GM18508 (cell line): Measurements from ENCODE around the gene MTX3.

Experiments
- ATAC-seq: cut with Tn5 transposase; IDR thresholded peaks from one replicate; pipeline ENCODE4 v1.9.1; 2021; ENCODE audit warnings: moderate number of reproducible peaks; ENCODE audit not compliant: insufficient read depth, unreplicated experiment

Gene MTX3

DNA sequence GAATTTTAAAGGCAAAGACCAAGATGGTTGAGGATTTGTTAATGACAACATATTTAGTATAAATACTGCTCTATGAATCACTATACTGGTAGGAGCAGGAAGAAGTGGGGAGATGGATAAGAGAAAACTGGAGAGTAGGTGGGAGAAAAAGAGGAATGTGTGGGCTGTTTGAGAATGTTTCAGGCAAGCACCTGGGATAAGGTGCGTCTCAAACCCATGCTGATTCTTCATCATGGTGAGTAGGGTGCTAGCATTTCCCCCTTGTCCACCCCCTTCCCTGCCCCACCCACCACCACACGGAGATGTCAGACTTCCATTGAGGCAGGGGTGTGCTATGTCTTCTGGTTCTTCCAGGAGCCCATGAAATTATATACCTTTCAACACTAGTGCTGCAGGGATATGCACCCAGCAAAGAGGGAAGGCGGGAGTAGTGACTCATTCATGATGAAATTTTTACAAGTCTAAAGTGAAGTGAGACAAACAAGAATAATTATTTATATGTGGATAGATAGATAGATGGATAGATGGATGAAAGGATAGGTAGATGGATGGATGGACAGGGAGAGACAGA is 54.3 kb downstream of the MTX3 start:
- ATAC-seq: no peak

DNA sequence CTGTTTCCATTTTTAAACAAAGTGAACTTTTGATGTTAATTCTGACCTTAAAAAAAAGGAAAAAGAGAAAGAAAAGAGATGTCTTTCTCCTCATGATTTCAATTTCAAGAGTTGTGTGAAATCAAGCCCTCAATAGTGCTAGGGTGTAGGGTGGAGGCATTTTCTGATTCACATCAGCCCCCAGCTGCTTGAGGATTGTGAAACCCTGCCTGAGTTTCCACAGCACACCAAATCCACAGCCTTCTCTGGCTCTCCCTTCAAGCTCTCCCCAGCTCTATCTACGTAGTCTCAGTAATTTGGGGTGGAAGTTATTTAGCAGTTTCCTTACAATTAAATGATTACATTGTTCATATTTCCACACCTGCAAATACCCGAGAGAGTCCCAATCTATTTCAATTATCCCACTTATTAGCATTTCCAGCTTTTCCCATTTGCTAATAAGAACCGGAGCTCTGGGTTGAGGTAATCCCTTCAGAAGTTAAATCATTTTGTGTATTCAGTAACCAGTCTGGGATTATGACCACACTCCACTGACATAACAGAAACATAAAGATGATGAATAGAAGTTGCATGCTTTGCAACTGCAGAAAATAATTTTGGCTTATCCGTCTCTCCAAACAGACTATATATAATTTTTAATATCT is 54.9 kb downstream of the MTX3 start:
- no peak for ATAC-seq

DNA sequence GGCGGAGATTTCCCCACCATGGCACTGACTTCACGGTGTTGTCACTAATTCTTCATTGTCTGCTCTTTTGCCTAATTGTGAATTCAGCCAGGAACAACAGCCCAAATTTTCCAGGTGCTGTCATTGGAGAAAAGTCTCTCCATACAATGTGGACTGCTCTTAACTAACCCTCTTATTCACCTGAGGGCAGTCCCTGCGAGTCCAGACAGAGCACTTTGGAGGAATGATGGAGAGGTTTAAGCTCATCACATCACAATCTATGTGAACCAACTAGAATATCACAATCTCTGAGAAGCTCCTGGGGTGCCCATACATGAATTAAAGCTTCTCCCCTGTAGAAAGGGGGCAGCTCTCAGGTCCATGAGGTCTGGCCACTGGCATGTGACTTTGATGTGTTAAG is 56.4 kb downstream of the MTX3 start:
- ATAC-seq: no peak

DNA sequence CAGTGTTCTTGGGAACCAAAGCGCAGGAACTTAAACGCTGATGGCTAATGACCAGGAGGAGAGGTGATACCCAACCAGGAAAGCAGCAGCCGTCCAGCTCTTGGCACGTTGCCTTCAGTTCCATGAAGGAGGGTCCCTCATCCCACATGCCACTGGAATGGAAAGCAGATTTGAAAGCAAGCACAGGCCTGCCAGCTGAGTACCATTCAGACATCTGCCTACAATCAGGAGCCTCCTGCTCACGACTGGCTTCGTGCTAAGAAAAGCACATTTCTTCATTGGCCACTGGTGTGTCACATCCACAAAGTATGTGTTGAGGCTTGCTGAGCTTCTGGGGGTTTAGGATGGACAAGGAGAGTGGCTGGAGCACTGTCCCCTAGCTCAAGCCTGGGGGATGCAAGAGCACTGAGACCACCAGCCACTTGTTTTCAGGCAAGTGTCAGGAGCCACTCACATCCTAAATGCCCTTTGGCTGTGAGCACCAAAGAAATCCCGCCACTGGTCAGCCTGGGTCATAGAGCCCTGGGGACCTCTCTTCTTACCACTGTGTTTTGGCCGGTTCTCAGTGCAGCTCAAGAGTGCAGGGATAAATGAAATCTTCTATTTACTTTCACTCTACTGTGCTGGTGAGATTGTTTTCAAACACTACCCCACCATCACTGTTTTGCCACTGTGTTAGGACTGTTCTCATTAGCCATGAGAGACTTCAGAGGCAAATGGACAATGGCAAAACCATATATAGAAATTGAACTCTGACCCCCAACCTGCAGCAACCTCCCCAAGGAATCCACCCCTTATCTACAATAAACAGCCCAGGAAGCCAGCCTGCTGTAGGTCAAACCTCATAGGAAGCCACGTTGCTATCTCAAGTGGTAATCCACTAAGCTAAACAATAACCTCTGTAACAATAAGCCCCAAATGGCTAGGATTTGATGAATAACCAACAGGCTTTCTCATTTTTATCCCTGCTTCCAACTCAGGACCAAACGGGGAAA is 58.3 kb downstream of the MTX3 start:
- no peak for ATAC-seq

DNA sequence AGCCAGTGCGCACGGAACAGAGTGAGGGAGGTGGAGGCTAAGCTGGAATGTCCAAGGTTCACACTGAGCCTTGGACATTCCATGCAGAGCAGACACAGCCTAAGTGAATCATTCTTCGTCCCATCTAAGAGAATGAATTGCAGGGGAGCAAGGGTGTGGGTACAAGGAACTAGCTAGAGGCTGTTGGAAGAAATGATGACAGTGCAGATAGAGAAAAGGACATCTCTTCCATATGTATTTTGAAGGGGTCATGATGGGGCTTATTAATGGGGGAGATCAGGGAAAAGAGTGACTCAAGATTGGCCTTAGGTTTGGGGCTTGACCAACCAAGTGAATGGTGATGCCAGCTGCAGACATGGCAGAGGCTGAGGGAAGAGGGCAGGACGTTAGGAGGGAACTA is 59.2 kb downstream of the MTX3 start:
- no peak for ATAC-seq

DNA sequence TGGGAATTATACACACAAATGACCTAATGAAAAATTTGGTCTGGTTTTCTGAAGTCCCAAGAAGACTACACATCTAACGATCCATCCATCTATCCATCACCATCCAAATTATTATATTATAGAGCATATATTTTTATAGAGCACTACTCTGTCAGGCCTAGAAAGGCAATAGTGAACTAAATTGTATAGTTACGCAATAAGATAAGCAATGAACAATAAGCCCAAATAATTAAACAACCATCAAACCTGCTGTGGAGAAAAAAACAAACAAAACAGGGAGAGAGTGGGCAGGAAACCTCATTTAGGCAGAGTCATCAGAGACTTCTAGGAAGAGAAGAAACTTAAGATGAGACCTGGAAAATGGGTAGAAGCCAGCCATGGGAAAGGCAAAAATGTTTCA is 59.7 kb downstream of the MTX3 start:
- ATAC-seq: no peak

DNA sequence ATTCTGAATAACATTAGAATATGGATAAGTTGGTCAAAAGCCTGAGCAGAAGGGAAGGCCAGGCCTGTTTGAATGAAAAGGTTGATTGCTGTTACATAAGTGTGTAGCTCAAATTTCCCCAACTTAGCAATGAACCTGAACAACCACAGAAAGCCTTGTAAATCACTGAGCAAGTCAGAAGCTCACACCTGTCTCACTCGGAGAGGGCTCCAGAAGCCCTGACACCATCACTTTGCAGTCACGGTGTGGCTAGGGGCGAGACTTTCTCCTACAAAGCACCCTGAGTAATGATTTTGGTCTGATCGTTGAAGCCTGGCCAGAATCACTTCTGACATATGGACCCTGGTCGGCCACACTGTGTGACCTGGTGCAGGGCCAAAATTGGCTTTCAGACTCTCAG is 62.0 kb downstream of the MTX3 start:
- ATAC-seq: no peak
